A549 (cell line): ENCODE measurements around the gene GPRIN1.

ENCODE experiments used
- BCL3 ChIP-seq: fragments of >200 bp; sonication (Bioruptor Twin); formaldehyde crosslinking; IDR thresholded peaks from 3 replicates; pipeline ENCODE4 v1.6.1; 2016
- ELK1 ChIP-seq: fragments of 150-350 bp; IDR thresholded peaks from 2 replicates; pipeline ENCODE4 v1.6.1; 2014; ENCODE audit warnings: low read depth, mild to moderate bottlenecking, low read length
- EP300 ChIP-seq, 2 experiments: fragments of >200 bp; sonication (Bioruptor Twin); formaldehyde crosslinking; IDR thresholded peaks; 2 replicates in 1 of 2; 3 replicates in 1 of 2; pipeline ENCODE4 v1.6.1; 2016 to 2017
- FOSL2 ChIP-seq, 2 experiments: fragments of 450-650 bp in 1 of 2; fragments of >200 bp in 1 of 2; sonication (Bioruptor Twin) in 1 of 2; formaldehyde crosslinking; IDR thresholded peaks; 2 replicates each; pipeline versions ENCODE4 v1.5.0 to v1.6.1; 2016 to 2020; ENCODE audit warnings: mild to moderate bottlenecking in 1 of 2, moderate library complexity in 1 of 2
- FOXS1 ChIP-seq: fragments of 250-450 bp; sonication (Bioruptor Pico); IDR thresholded peaks from 2 replicates; pipeline ENCODE4 v1.5.0; 2020; ENCODE audit warnings: mild to moderate bottlenecking, moderate library complexity
- POLR2A ChIP-seq: IDR thresholded peaks from 2 replicates; pipeline ENCODE4 v1.6.1; 2012; ENCODE audit warnings: mild to moderate bottlenecking, low read length
- POLR2AphosphoS2 ChIP-seq: conservative IDR thresholded peaks from 2 replicates; pipeline ENCODE4 v1.6.1; 2012; ENCODE audit warnings: low read length, improper control_type of control experiment, inconsistent platforms
- RAD21 ChIP-seq, 2 experiments: fragments of >200 bp in 1 of 2; sonication (Bioruptor Twin) in 1 of 2; formaldehyde crosslinking in 1 of 2; IDR thresholded peaks in 1 of 2; conservative IDR thresholded peaks in 1 of 2; 2 replicates in 1 of 2; 3 replicates in 1 of 2; pipeline ENCODE4 v1.6.1; 2012 to 2018; ENCODE audit warnings: inconsistent platforms in 1 of 2
- REST ChIP-seq: fragments of 200-600 bp; sonication (generic); IDR thresholded peaks from 2 replicates; pipeline ENCODE4 v1.6.1; 2016; ENCODE audit warnings: antibody characterized with exemption, mild to moderate bottlenecking, moderate library complexity
- SMC3 ChIP-seq: fragments of >200 bp; sonication (Bioruptor Twin); formaldehyde crosslinking; IDR thresholded peaks from 3 replicates; pipeline ENCODE4 v1.6.1; 2018; ENCODE audit warnings: inconsistent platforms
- TF ChIP-seq, protein P1 (sequence below): fragments of >200 bp; sonication (Bioruptor Twin); formaldehyde crosslinking; IDR thresholded peaks from 3 replicates; pipeline ENCODE4 v1.5.1; 2016

DNA sequence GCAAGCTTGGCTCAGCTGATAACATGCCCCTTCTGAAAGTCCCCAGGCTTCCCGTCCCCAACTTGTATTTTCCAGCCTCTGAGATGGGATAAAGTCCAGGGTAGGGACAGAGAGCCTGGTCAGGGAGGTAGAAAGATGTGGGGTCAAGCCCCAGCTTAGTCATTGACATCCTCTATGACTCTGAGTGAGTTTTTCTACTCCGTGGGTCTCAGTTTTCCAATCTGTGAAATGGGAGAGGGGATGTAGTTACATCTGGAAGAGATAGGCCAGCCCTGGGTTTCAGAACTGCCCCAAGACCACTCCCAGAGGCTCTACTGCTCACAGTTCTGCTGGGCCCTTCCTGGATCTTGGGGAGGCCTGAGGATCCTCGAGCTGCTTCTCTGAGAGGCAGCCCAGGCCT lies 3.1 kb downstream of the GPRIN1 start:
- TF ChIP-seq, protein P1, sequence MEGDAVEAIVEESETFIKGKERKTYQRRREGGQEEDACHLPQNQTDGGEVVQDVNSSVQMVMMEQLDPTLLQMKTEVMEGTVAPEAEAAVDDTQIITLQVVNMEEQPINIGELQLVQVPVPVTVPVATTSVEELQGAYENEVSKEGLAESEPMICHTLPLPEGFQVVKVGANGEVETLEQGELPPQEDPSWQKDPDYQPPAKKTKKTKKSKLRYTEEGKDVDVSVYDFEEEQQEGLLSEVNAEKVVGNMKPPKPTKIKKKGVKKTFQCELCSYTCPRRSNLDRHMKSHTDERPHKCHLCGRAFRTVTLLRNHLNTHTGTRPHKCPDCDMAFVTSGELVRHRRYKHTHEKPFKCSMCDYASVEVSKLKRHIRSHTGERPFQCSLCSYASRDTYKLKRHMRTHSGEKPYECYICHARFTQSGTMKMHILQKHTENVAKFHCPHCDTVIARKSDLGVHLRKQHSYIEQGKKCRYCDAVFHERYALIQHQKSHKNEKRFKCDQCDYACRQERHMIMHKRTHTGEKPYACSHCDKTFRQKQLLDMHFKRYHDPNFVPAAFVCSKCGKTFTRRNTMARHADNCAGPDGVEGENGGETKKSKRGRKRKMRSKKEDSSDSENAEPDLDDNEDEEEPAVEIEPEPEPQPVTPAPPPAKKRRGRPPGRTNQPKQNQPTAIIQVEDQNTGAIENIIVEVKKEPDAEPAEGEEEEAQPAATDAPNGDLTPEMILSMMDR = no peak
- TF ChIP-seq SMC3 = no peak
- no peak for TF ChIP-seq RAD21 (conservative IDR thresholded peaks at IDR 0.05 in 1 of 2, IDR thresholded peaks at IDR 0.05 in 1 of 2)
- no peak for TF ChIP-seq BCL3
- no peak for TF ChIP-seq REST
- TF ChIP-seq ELK1 = no peak
- TF ChIP-seq FOSL2 (IDR thresholded peaks at IDR 0.05) = no peak
- TF ChIP-seq FOSL2 (CRISPR knock-in tag; IDR thresholded peaks at IDR 0.05) = no peak
- no peak for TF ChIP-seq POLR2A
- TF ChIP-seq FOXS1 (CRISPR knock-in tag) = no peak
- no peak for TF ChIP-seq EP300 (IDR thresholded peaks at IDR 0.05)
- TF ChIP-seq POLR2AphosphoS2 = no peak
